Stimulated activated CD8-positive, alpha-beta memory T cell treated with anti-CD3 and anti-CD28 coated beads, Interleukin-4, amount 100 ng/mL, for 1 hour (primary cell): ENCODE results near the gene RAP1A.
"Not testable (repeated sequence)": the region's sequence is repeated elsewhere in the genome, so short reads cannot be mapped to it uniquely, and the experiment has no call there.

Experiments used
- DNase-seq, 2 donors: peaks; one replicate each; pipeline ENCODE4 v3.0.0-alpha.2; 2020; ENCODE audit warnings: low read depth in 2 of 2, low spot score in 1 of 2

The RAP1A gene

DNA sequence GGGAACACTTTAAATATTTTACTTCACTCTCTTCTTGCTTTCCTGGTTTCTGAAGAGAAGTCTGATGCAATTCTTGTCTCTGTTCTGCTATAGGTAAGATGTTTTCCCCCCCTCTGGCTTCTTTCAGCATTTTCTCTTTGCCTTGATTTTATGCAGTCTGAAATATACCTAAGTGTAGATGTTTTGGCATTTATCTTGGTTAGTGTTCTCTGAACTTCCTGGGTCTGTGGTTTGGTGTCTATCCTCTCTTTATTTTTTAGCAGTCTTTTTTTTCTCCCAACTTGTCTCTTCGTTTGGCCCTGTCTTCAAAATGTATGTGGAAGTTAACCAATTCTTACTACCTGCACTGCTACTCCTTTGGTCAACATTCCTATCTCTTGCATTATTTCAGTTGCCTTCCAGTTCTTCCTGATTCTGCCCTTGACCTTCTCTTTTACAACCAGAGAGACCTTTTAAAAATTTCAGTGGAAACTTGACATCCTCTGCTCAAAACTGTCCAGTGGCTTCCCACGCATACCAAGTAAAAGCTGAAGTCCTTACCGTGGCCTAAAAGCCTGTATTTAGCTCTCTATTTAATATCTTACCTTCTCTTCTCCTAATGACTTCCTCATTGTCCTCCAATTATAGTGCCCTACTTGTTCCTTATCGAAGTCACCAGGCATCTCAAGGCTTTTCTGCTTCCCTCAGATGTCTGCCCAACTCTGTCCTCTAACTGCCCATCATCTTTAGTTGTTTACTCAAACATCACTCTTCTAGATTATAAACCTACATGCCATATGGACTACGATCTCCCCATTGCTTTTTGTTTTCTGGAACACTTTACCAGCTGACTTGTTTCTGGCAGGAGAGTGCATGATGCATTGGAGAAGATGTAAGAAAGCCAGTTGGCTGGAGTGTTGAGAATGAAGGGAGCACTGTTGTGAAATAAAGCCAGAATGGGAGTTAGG, 40.9 kb downstream of the RAP1A start:
- DNase-seq, result no peak

DNA sequence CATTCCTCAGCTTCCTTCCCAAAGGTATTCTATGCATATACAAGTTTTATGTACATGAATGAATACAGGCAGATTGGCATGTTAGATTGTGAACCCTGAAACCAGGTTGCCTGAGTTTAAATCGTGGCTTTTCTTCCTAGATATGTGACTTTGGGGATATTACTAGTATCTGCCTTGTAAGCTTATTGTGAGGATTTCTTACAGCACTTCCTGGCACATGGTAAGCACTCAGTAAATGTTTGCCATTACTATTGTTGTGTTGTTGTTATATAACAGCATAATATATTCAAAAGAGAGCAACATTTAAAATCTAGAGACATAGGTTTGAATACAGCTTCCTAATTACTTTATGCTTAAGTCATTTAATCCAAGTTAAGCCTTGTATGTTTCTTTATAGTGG, 45.1 kb downstream of the RAP1A start:
- no peak for DNase-seq

- no peak for DNase-seq
These were observed 45.9 kb downstream of the RAP1A start for GRCh38 chr1:111665497-111665896.

DNA sequence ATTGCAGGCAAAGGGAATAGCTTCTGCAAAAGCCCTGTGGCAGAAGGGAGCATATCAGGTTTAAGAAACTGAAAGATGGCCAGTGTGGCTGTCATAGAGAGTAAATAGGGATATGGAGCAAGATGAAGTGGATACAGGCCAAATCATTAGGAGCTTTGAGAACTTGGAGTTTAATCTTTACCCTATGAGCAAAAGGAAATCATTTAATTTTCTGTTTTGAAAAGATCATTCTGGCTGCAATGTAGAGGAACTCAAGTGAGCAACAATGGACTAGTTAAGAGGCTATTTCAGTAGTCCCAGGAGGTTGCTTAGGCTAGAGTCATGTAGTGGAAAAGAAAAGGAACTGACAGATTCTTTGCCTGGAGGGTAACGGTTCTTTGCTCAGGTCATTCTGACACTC, 47.2 kb downstream of the RAP1A start:
- no peak for DNase-seq

DNA sequence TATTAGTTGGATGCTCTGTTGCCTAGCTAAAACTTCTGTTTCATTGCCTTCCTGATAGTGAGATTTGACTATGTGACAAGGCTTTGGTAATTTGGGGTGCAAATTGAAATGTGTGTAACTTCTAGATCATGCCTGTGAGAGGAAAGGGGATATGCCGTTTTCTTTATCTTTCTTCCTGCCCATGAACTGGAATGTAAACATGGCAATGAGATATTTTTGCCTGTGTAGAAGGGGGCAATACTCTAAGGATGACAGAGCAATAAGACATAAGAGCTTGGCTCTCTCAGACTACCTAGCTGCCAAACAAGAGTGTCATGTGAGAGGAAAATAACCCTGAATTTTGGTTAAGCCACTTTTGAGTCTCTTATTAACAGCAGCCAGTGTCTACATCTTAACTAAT, 49.7 kb downstream of the RAP1A start:
- no peak for DNase-seq

DNA sequence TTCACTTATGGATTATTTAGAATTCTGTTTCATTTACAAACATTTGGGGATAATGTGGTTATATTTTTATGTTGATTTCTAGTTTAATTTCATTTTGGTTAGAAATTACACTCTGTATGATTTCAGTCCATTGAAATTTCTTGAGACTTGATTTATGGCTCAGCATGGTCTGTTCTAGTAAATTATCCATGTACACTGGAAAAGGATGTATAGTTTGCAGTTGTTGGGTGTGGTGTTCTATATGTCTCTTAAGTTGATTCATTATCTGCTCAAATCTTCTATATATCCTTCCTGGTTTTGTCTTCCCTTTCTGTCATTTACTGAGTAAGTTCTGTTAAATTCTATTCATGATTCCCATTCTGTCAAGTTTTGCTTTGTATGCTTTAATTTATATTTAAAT, 52.3 kb downstream of the RAP1A start:
- no peak for DNase-seq

- no peak for DNase-seq
These were observed 52.7 kb downstream of the RAP1A start for GRCh38 chr1:111672331-111672730.

DNA sequence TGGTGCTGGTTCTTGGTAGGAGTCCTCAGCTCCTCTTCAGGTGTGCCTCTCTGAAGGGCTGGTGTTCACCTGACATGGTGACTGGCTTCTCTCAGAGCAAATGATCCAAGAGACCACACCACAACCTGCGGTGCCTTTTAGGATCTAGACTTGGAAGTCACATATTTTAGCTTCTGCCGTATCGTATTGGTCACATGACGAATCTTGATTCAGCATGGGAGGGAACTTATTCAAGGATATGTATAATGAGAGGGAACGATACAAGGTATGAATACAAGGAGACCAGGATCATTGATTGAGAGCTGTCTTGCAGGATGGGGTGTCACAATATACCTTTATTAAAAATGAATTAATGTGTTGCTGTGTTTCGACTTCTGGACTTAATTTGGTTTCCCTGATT, 58.0 kb downstream of the RAP1A start:
- DNase-seq, result no peak

GRCh38 chr1:111679541-111679940, 60.0 kb downstream of the RAP1A start:
- DNase-seq, result no peak

- not testable (repeated sequence) for DNase-seq
These were observed 60.7 kb downstream of the RAP1A start for GRCh38 chr1:111680212-111680800.

- DNase-seq, result not testable (repeated sequence)
These were observed 65.9 kb downstream of the RAP1A start for GRCh38 chr1:111685293-111686153.

GRCh38 chr1:111690306-111690617, 70.7 kb downstream of the RAP1A start:
- DNase-seq, result no peak

DNA sequence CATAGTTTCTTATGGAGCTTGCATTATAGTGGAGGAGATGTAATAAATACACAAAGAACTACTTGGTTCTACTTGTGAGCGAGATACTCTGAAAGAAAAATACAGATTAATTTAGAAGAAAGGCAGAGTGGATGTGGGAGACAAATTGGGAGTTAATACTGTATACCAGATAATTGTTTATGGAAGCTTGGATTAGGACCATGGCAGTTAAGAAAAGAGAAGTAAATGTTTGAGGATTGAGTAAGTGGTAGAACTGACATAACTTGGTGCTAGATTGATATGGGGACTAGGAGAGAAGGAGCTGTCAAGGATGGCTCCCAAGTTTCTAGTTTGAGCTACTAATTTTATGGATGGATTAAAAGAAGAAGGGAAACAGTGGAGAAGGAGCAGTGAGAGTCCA, 72.3 kb downstream of the RAP1A start:
- DNase-seq, result no peak

DNA sequence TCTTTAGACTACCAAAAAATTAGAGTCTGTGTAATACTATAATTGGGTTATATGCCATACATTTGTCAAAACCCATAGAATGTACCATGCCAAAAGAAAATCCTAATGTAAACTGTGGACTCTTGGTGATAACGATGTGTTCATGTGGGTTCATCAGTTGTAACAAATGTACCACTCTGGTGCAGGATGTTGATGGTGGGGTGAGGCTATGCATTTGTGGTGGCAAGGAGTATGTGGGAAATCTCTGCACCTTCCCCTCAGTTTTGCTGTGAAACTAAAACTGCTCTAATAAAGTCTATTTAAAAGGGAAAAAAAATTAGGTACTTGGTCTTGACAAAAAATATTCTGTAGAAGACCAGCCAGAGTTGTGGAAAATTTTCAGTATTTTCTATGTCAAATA, 76.2 kb downstream of the RAP1A start:
- DNase-seq, result no peak

GRCh38 chr1:111696330-111696729, 76.7 kb downstream of the RAP1A start:
- DNase-seq, result no peak

GRCh38 chr1:111699268-111699667, 79.7 kb downstream of the RAP1A start:
- DNase-seq, result no peak

DNA sequence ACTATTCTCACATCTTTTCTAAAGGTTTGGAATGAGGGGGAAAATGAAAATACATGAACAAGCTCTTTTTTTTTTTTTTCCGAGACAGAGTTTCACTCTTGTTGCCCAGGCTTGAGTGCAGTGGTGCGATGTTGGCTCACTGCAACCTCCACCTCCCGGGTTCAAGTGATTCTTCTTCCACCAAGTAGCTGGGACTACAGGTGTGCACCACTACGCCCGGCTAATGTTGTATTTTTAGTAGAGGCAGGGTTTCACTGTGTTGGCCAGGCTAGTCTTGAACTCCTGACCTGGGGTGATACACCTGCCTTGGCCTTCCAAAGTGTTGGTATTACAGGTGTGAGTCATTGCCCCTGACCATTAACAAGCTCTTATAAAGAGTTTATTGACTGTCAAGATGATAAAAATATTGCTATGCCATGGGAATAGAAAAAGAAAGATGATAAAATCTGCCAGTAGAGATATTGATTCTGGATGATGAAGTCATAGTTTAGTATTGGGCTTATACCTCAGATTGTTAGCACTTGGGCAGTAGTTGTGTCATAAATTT, 83.0 kb downstream of the RAP1A start:
- no peak for DNase-seq

DNA sequence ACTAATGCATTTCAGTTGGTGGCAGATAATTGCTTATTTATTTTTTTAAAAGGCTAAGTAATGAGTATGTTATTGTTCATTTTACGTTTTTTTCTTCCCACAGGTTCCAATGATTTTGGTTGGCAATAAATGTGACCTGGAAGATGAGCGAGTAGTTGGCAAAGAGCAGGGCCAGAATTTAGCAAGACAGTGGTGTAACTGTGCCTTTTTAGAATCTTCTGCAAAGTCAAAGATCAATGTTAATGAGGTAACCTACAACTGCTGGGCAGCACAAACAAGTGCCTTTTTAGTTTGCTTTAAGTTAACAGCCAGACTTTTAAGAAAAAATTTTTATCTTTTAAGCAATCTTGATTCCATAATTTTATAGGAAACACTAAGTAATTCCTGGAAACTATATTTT, 84.7 kb downstream of the RAP1A start:
- no peak for DNase-seq

GRCh38 chr1:111704776-111705175, 85.2 kb downstream of the RAP1A start:
- no peak for DNase-seq

DNA sequence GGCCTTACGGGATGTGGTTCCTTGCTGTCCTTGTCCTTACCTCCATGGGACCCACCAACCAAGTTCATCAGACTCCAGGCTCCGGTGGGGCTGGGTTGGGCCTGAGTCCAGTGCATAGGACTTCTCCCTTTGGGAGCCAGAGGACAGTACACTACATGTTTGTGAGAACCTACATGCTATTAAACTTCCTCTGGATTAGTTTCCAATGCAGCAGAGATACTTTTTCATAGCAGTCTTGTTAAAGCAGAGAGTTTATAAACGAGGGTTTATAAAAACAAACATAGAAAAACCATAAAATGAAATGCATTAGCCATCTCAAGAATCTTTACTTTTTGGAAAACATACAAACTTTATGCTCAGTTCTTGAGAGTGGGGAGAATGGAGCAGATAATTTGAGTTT, 86.3 kb downstream of the RAP1A start:
- no peak for DNase-seq

GRCh38 chr1:111706921-111707320, 87.3 kb downstream of the RAP1A start:
- DNase-seq, result no peak

- DNase-seq, result no peak
These were observed 88.3 kb downstream of the RAP1A start for GRCh38 chr1:111707906-111708305.
